Naive B cell (primary cell): ENCODE results near the gene SNX24. TPM values are rescaled to one million over a fixed set of nuclear protein-coding genes. Genes with fewer than 3 reads are reported as not detected.

ENCODE experiments used
- ATAC-seq, 2 donors: fragments of 150-1000 bp; cut with Tn5 transposase; 2 replicates each; pipeline ENCODE4 v1.10.0; 2021; ENCODE audit warnings: low read depth in 2 of 2, mild to moderate bottlenecking in 2 of 2, moderate library complexity in 2 of 2
- DNase-seq: peaks from one replicate; pipeline ENCODE4 v3.0.0; 2022
- H3K27ac Mint-ChIP-seq, 6 donors: one replicate each; pipeline ENCODE4 v1.8.0; 2020 to 2022; ENCODE audit warnings: mild to moderate bottlenecking in 6 of 6, mixed read lengths in 6 of 6, moderate library complexity in 5 of 6, inconsistent platforms in 2 of 6
- H3K27me3 Mint-ChIP-seq, 3 donors: one replicate each; pipeline ENCODE4 v1.8.0; 2021 to 2022; ENCODE audit warnings: mixed read lengths in 3 of 3, mild to moderate bottlenecking in 1 of 3
- H3K36me3 Mint-ChIP-seq, 2 donors: one replicate each; pipeline ENCODE4 v1.8.0; 2020 to 2022; ENCODE audit warnings: mixed read lengths in 2 of 2, inconsistent platforms in 1 of 2, mild to moderate bottlenecking in 1 of 2
- H3K4me1 Mint-ChIP-seq, 3 donors: one replicate each; pipeline ENCODE4 v1.8.0; 2020 to 2022; ENCODE audit warnings: mixed read lengths in 3 of 3, inconsistent platforms in 1 of 3, mild to moderate bottlenecking in 1 of 3, moderate library complexity in 1 of 3
- H3K4me3 Mint-ChIP-seq, 8 donors: one replicate each; pipeline ENCODE4 v1.8.0; 2020 to 2022; ENCODE audit warnings: mild to moderate bottlenecking in 8 of 8, mixed read lengths in 8 of 8, moderate library complexity in 8 of 8, inconsistent platforms in 2 of 8
- H3K9me3 Mint-ChIP-seq, 7 donors: one replicate each; pipeline ENCODE4 v1.8.0; 2020 to 2022; ENCODE audit warnings: mixed read lengths in 7 of 7, mild to moderate bottlenecking in 5 of 7, inconsistent platforms in 2 of 7, moderate library complexity in 1 of 7
- polyA plus RNA-seq, 6 donors: library from polyadenylated mRNA; unstranded; fragments of 300-500 nt; fragmentation: Illumina TruSeq; gene quantifications; one replicate each; pipeline ENCODE4 v1.2.3, GENCODE V29; 2021; ENCODE audit warnings: low read depth in 6 of 6

The SNX24 gene
- polyA plus RNA-seq, 6 donors from 2014 or later = 0.65 to 2.9 (median 2.1) TPM

DNA sequence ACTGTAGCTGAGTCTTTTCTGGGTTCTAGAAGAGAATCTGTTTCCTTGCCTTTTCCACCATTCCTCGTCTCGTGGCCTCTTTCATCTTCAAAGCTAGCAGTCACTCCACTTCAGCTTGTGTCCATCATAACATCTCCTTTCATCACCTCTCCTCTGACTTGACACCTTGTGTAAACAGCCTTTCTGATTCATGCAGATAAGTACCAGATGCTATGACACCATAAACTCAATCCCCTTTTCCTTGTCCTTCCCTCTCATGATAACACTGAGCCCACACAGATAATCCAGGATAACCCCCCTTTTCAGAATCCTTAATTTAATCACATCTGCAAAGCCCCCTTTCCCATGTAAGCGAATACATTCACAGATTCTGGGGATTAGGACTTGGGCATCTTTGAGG lies 95.5 kb downstream of the SNX24 start:
- Mint-ChIP-seq H3K9me3 (peaks cover 0 to 4% (median 0%) of the 10 kb centered on the region in 7 donors), H3K27me3 (no peaks in the 10 kb centered on the region), H3K4me3 (no peak overlapping the region), H3K27ac (no peak overlapping the region), H3K4me1 (peaks cover 4 to 14% (median 8%) of the 10 kb centered on the region in 3 donors), H3K36me3 (peaks cover 5 to 9% of the 10 kb centered on the region in 2 donors)
- ATAC-seq = no peak
- DNase-seq = no peak

DNA sequence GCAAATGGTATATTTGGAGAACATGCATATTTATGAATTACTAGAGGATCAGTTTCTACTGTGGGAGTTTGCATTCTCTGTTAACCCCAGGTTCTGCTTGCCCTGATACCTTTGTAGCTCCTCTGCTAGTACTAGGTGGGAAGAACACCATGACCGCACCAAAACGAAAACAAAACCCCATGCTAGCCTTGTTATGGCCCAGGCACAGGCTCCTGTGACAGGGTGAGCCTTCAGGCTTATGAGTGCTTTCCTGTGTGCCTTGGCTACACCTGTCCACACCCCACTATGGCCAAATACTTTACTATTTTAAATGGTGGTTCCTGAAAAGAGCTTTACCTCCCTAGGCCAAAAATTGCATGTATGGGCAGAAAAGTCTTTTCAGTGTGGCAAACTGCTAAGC lies 96.3 kb downstream of the SNX24 start:
- peaks cover 9 to 22% (median 16%) of the 10 kb centered on the region in 3 donors for H3K4me1 Mint-ChIP-seq
- no peak overlapping the region for H3K27ac Mint-ChIP-seq
- H3K4me3 Mint-ChIP-seq = no peak overlapping the region
- H3K27me3 Mint-ChIP-seq = no peaks in the 10 kb centered on the region
- H3K36me3 Mint-ChIP-seq = peaks cover 9 to 11% of the 10 kb centered on the region in 2 donors
- H3K9me3 Mint-ChIP-seq = peaks cover 0 to 4% (median 0%) of the 10 kb centered on the region in 7 donors
- no peak for ATAC-seq
- DNase-seq = no peak

DNA sequence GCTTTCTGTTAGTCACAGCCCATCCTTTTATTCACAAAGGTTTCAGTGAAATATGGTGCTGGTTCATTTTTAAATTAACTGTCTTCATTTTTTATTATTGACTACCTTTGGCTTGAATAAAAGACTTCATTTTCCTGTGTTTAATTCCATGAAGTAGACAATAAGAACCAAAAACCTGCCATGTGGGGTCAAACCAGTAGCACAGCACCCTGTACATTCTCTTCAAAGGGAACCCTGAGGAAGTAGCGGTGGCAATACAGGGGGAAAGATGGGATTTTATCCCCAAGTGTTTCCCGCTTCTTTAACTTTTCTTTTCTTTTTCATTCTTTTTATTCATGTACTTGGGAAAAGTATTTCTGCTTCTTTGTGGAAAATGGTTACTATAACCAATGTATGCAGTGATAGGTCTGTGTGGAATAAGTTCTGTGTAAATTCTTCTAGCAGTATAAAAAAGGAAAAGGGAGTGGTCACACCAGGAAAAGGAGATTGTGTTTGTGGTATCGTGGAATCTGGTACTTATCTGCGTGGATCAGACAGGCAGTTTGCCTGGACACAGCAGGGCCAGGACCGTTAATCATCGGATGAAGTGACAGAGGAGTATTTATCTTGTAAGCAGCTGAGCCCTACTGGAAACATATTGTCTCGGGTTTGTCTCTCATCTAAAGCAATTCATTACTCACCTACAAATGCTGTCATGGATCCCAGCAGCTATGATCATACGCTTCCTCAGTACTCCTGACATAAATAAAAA lies 96.9 kb downstream of the SNX24 start:
- Mint-ChIP-seq H3K9me3 (peaks cover 0 to 4% (median 0%) of the 10 kb centered on the region in 7 donors), H3K4me3 (no peak overlapping the region), H3K27me3 (no peaks in the 10 kb centered on the region), H3K27ac (no peak overlapping the region), H3K36me3 (peaks cover 9 to 11% of the 10 kb centered on the region in 2 donors), H3K4me1 (peaks cover 10 to 26% (median 16%) of the 10 kb centered on the region in 3 donors)
- DNase-seq (no peak), ATAC-seq (no peak)

DNA sequence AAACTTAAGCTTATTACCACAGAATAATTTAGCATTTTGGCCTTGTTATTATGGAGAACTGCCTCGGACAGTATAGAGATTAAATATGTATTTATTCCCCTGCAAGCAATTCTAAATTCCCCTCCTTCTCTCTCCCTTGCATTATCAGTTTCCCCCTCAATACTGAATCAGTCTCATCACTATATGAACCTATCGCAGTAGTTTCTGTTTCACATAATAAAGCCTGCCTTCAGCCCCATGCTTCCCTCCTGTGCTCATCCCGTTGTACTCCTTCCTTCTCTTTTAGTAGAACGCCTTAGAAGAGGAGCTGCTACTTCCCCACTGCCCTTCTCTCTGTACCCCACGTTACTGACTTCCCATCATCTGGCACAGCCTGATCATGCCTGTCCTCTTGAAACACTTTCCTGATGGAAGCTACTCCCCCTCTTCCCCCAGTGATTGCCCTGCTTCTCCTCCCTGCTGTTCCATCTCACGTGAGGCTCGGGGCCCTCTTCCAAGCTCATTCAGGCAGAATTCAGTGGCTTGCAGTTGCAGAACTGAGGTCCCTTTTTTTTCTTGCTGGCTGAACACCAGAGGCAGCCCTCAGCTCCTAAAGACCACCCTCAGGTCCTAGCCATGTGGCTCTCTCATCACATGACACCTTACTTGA lies 97.8 kb downstream of the SNX24 start:
- Mint-ChIP-seq H3K27me3 (no peaks in the 10 kb centered on the region), H3K4me3 (peak overlapping the region in 1 of 8 donors; percentile 30), H3K9me3 (peaks cover 0 to 4% (median 0%) of the 10 kb centered on the region in 7 donors), H3K36me3 (peaks cover 9 to 11% of the 10 kb centered on the region in 2 donors), H3K27ac (peak overlapping the region in 1 of 6 donors; percentile 21), H3K4me1 (peaks cover 16 to 32% (median 24%) of the 10 kb centered on the region in 3 donors)
- ATAC-seq (no peak), DNase-seq (no peak)

DNA sequence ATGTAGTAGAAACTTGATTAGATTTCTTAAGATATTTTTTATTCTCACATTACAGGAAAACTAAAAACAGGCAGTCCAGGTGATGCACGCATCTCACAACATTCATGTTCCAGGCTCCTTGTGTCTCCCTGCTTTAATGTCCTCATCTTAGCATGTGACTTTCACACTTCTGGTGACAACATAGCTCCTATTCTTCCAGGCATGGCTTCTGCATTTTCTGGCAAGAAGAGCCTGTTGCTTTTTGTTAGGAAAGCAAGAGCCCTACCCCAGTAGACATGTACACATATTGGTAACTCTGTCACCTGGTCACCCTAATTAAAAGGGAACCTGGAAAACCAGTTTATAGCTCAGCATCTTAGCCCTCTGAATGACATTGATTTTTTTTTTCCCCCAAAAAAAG lies 98.6 kb downstream of the SNX24 start:
- H3K36me3 Mint-ChIP-seq = peaks cover 9 to 11% of the 10 kb centered on the region in 2 donors
- H3K9me3 Mint-ChIP-seq = peaks cover 0 to 4% (median 0%) of the 10 kb centered on the region in 7 donors
- H3K4me1 Mint-ChIP-seq = peaks cover 16 to 33% (median 26%) of the 10 kb centered on the region in 3 donors
- no peak overlapping the region for H3K27ac Mint-ChIP-seq
- DNase-seq (no peak), ATAC-seq (no peak)
- no peak overlapping the region for H3K4me3 Mint-ChIP-seq
- H3K27me3 Mint-ChIP-seq = no peaks in the 10 kb centered on the region

DNA sequence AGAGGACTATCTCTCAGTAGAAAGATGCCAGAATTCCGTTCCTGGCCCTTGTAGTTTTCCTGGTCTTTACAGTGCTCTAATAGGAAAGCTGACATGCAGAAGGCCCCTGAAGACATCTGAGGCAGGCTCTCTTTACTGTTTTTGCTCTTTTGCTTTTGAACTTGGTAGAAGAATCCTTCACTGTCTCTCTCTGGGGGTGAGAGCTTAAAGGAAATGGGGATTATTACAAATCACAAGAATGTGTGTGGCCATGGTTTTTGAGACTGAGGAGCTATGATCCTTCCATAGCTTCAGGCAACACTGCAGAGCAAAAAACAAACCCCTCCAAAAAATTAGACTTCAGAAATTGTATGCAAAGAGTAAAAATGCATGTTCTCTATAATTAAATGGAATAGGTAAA lies 102.0 kb downstream of the SNX24 start:
- Mint-ChIP-seq H3K4me3 (no peak overlapping the region), H3K27ac (no peak overlapping the region), H3K9me3 (peaks cover 0 to 3% (median 0%) of the 10 kb centered on the region in 7 donors), H3K27me3 (no peaks in the 10 kb centered on the region), H3K4me1 (peaks cover 16 to 30% (median 26%) of the 10 kb centered on the region in 3 donors), H3K36me3 (peaks cover 0 to 11% of the 10 kb centered on the region in 2 donors)
- no peak for ATAC-seq
- DNase-seq = no peak

DNA sequence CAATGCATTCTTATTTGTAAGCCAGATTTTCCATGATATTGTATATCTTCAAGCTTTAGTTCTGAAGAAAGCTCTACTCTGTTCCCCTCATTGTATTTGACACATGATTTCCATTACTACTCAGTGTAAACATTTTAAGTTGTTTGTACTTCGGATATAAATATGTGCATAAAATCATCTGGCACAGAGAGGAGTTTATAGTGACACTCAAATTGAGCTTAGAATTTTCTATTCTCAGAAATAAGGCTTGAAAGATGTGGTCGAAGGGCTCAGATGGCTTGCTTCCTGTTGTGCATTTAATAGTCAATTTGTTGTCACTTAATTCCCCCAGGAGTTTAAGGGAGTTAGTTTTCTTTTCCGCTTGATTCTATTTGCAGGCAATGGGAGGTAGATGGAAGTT lies 102.4 kb downstream of the SNX24 start:
- H3K4me1 Mint-ChIP-seq = peaks cover 16 to 28% (median 26%) of the 10 kb centered on the region in 3 donors
- H3K27ac Mint-ChIP-seq = no peak overlapping the region
- no peak overlapping the region for H3K4me3 Mint-ChIP-seq
- peaks cover 0 to 11% of the 10 kb centered on the region in 2 donors for H3K36me3 Mint-ChIP-seq
- DNase-seq (no peak), ATAC-seq (no peak)
- no peaks in the 10 kb centered on the region for H3K27me3 Mint-ChIP-seq
- H3K9me3 Mint-ChIP-seq = peaks cover 0 to 3% (median 0%) of the 10 kb centered on the region in 7 donors

DNA sequence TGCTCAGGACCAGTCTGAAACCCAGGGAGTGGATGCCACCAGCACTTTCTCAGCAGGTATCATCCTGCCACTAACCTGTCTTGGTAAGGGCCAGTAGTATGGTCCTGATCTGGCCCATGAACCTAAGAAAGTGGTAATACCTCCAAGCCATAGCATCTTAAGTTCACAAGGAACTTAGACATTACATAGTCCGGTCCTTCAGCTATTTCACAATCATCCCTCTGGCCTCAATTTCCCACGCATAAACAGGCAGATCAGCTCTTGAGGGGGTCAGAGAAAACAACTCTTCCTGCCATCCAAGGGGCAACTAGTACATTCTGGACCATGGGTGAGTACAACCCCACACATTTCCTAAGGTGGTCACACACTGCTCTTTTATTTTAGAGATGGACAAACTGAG lies 102.9 kb downstream of the SNX24 start:
- no peak overlapping the region for H3K27ac Mint-ChIP-seq
- no peak for ATAC-seq
- DNase-seq = no peak
- peaks cover 13 to 24% (median 22%) of the 10 kb centered on the region in 3 donors for H3K4me1 Mint-ChIP-seq
- H3K4me3 Mint-ChIP-seq = no peak overlapping the region
- H3K9me3 Mint-ChIP-seq = peaks cover 0 to 3% (median 0%) of the 10 kb centered on the region in 7 donors
- no peaks in the 10 kb centered on the region for H3K27me3 Mint-ChIP-seq
- H3K36me3 Mint-ChIP-seq = peaks cover 0 to 11% of the 10 kb centered on the region in 2 donors

DNA sequence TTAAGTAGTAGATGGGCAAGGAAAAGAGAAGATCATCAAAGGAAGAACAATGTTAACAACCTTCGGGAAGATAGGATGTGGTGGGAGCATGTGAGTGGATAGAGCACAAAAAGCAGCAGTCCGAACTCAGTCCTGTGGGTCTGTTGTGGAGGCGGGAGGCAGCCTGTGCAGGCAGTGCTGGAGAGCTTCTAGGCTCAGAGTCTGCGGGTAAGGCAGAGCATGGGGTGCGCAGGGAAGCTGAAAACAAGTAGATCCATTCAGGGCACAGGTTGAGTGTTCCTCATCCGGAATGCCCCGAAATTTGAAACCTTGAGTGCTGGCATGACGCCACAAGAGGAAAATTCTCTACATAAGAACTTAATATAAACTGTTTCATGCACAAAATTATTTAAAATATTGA lies 106.2 kb downstream of the SNX24 start:
- no peak for ATAC-seq
- Mint-ChIP-seq H3K4me1 (peaks cover 8 to 11% (median 11%) of the 10 kb centered on the region in 3 donors), H3K4me3 (no peak overlapping the region), H3K9me3 (peaks cover 0 to 4% (median 2%) of the 10 kb centered on the region in 7 donors), H3K27me3 (no peaks in the 10 kb centered on the region), H3K36me3 (peaks cover 0 to 5% of the 10 kb centered on the region in 2 donors), H3K27ac (peak overlapping the region in 1 of 6 donors; percentile 11)
- DNase-seq = no peak

DNA sequence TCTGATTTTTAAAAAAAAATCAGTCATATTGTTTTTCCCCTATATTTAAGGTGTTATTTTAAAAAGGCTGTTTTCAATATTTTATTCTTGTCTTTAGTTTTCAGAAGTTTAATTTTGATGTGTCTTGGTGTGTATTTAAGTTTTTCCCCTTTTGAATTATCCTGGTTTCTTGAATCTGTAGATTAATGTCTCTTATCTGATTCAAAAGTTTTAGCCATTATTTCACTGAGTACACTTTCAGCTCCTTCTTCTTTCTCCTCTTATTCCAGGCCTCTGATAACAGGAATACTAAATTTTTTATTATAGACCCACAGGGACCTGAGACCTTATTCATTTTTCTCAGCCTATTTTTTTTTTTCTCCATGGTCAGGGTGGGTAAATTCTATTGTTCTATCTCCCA lies 109.3 kb downstream of the SNX24 start:
- no peak for ATAC-seq
- H3K4me1 Mint-ChIP-seq = no peaks in the 10 kb centered on the region
- no peaks in the 10 kb centered on the region for H3K27me3 Mint-ChIP-seq
- H3K36me3 Mint-ChIP-seq = peaks cover 0 to 5% of the 10 kb centered on the region in 2 donors
- DNase-seq = no peak
- peaks cover 2 to 19% (median 11%) of the 10 kb centered on the region in 7 donors for H3K9me3 Mint-ChIP-seq
- peak overlapping the region in 2 of 6 donors; percentile 7 to 44 for H3K27ac Mint-ChIP-seq
- H3K4me3 Mint-ChIP-seq = no peak overlapping the region

DNA sequence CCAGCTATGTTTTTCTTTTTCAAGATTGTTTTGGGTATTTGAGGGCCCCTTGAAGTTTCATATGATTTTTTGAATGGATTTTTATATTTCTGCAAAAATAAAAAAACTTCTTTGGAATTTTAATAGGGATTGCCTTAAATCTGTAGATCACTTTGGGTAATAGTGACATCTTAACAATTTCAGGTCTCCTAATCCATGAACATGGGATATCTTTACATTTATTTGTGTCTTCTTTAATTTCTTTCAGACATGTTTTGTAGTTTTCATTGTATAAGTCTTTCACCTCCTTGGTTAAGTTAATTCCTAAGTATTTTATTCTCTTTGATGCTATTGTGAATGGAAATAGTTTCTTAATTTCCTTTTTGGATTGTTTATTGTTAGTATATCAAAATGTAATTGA lies 112.0 kb downstream of the SNX24 start:
- Mint-ChIP-seq H3K27ac (no peak overlapping the region), H3K4me3 (no peak overlapping the region), H3K9me3 (peaks cover 2 to 16% (median 10%) of the 10 kb centered on the region in 7 donors), H3K4me1 (no peaks in the 10 kb centered on the region), H3K27me3 (no peaks in the 10 kb centered on the region), H3K36me3 (no peaks in the 10 kb centered on the region)
- DNase-seq = no peak
- ATAC-seq = no peak

DNA sequence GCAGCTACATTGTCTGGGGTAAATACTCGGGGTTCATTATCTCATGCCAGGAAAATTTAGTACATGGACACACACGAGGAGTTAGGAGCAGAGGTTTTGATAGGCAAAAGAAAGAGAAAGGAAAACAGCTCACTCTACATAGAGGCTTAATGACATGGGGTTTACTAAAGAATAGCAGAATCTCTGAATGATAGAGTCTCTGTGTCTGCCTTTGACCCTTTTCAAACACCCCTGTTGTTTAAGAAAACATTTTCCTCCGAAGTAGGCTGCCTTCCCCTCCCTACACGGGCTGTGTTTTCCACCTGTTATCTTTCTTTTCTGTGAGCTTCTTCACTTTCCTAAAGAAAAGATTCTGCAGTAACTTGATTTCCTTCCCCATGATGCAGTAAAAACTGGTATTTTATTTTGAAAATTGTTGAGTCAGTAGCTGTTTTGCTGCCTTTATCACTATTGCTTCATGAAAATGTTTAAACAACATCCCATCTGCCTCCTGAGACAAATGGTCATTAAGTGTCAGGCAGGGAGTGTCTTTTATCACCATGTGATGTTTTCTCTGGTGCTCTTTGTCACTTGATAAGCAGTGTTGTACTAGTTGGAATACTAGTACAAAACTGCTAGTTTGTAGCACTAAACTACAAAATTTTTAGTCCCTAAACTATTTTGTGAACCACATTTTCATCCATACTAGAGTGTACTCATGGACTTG lies 114.5 kb downstream of the SNX24 start:
- H3K36me3 Mint-ChIP-seq = no peaks in the 10 kb centered on the region
- no peak overlapping the region for H3K27ac Mint-ChIP-seq
- DNase-seq = no peak
- H3K9me3 Mint-ChIP-seq = peaks cover 2 to 16% (median 10%) of the 10 kb centered on the region in 7 donors
- H3K4me1 Mint-ChIP-seq = no peaks in the 10 kb centered on the region
- no peak for ATAC-seq
- no peak overlapping the region for H3K4me3 Mint-ChIP-seq
- H3K27me3 Mint-ChIP-seq = no peaks in the 10 kb centered on the region

DNA sequence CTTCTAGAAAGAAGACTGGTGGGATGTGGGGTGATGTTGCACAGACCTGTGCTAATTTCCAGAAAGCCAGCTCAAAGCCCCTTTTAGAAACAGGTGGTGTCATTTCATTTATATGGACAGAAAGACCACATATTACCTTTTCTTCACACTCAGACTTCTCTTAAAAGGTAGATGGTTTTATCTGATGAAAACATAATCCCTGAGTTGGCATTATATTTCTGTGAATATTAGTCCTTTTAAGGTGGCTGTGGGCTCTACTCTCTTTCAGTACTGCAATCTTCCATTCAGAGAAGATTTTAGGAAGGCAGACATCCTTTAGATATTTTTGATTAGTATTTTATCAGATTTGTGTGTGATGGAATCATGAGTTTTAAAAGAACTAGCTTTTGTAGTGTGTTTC lies 117.9 kb downstream of the SNX24 start:
- no peaks in the 10 kb centered on the region for H3K36me3 Mint-ChIP-seq
- H3K27ac Mint-ChIP-seq = no peak overlapping the region
- no peak overlapping the region for H3K4me3 Mint-ChIP-seq
- peaks cover 0 to 6% (median 3%) of the 10 kb centered on the region in 7 donors for H3K9me3 Mint-ChIP-seq
- DNase-seq (no peak), ATAC-seq (no peak)
- no peaks in the 10 kb centered on the region for H3K4me1 Mint-ChIP-seq
- H3K27me3 Mint-ChIP-seq = no peaks in the 10 kb centered on the region
